Fibroblast of the conjunctiva (primary cell): ENCODE measurements around the gene C1QTNF2.

ENCODE experiments used
- DNase-seq: peaks from one replicate; pipeline ENCODE4 v3.0.0-alpha.2; 2010; ENCODE audit warnings: low read depth

Gene C1QTNF2

DNA sequence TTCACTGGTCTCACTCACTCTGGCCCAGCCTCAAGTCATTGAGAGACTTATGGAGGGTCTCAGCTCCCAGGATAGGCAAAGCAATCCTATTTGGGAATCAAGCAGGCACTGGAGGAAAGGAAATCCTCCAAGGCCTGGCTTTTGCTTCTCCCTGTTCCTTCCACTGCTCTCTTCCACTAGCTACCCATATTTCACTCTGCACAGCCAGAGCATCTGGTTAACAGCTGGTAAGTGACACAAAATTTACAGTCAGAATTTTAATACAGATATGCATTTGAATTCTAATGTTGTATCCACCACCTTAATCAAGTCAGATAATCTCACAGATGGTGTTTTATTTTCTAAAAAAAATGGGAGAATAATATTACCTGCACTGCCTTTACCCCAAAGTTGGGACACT, 868 bp upstream of the C1QTNF2 start:
- DNase-seq: no peak

DNA sequence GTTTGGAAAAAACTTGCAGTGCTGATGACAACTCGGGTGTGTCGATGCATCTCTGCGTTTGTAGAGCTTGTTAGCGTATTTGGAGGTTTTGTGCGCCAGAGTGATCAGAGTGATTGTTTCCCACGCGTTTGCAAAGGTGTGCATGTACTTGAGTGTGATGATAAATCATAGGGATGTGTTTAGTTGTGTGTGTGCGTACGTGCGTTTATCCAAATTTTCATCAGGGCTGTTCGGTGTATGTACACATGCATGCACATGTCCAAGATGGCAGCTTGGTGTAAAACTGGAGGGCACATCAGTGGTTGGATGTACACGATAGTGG, 248 bp upstream of the C1QTNF2 start:
- DNase-seq: no peak

DNA sequence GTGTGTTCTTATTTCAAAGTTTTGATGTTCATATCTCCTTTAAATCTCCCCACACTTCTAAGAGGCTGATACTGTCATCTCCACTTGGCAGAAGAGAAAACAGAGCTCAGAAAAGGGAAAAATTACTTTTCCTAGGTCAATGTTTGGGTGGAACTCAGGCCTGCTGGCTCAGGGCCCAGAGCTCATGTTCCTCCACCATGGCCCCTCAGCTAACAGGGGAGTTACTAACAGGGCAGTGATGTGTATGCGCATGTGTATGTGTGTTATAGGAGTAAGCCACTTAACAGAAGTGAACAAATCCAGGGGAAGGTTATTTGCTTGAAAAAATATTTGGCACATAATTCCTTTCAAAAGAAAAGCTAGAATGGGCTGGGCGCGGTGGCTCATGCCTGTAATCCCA, 2.5 kb downstream of the C1QTNF2 start:
- no peak for DNase-seq

DNA sequence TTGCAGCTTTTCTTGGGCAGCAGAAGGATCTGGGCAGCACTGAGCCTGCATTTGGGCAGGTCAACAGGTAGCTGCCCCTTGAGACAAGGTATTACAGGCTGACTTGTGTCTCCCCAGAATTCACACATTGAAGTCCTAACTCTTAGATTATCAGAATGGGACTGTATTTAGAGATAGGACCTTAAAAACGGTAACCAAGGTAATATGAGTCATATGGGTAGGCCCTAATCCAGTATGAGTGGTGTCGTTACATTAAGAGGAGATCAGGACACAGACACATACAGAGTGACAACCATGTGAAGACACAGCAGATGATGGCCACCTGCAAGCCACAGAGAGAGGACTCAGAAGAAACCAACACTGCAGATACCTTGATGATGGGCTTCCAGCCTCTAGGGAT, 3.2 kb downstream of the C1QTNF2 start:
- no peak for DNase-seq

DNA sequence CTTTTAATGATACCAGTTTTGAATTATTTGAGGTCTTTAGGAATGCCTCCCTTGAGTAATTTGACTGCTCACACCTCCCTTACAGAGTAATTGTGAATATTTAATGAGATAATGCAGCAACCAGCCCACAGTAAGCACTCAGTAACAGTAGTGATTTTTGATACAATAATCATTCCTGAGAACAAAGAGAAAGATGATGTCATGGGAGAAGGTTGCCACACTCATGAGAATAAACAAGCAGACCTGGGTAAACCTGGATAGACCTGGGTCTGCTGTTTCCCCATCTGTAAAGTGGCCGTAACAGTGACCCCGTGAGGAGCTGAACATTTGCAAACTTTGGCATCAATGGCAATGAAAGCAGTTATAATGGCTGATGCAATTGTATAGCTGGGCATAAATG, 4.2 kb downstream of the C1QTNF2 start:
- no peak for DNase-seq

DNA sequence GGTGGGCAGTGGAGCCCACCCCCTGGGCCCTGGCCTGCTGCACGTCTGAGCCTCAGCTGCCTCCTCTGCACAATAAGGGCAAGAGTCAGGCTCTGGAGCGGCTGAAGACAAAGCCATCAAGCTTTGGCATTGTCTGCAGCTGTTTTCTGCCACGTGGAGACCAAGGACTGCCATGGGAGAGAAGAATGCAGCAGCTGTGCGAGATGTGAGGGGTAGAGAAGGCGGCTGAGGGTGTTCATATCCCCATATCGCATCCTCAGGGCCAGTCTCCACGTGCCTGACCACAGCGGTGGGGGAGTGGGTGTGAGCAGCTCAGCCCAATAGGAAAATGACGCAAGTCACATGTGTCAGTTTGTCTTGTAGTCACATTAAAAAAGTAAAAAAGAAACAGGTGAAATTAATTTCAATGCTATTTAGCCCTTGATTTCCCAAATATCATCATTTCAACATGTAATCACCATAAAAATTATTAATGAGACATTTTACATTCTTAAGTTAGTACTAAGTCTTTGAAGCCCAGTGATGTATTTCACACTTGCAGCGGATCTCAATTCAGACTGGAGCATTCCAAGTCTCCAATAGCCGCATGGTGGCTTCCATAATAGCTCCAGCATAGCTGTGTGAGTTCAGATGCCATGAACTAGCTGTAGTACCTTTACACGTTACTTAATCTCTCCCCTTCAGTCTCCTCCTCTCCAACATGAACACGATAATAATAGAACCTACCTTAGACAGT, 6.6 kb downstream of the C1QTNF2 start:
- DNase-seq: no peak

DNA sequence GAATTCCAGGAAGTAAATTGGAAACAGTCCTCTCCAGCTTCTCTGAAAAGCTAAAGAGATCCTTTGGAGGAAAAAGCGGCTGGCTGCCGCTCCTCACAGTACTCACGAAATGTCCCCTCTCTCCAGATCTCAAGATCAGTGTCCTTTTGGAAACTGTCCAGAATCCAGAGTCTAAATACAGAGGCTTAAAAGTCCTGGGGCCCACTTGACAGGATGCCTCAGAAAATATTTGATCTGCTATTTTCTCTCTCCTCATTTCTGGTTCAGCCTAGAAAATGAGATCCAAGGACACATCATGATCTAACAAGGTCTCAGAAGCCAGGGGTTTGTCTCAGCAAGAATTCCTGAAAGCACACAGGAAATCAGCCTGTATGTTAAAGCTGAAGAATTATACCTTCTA, 7.2 kb downstream of the C1QTNF2 start:
- DNase-seq: no peak

DNA sequence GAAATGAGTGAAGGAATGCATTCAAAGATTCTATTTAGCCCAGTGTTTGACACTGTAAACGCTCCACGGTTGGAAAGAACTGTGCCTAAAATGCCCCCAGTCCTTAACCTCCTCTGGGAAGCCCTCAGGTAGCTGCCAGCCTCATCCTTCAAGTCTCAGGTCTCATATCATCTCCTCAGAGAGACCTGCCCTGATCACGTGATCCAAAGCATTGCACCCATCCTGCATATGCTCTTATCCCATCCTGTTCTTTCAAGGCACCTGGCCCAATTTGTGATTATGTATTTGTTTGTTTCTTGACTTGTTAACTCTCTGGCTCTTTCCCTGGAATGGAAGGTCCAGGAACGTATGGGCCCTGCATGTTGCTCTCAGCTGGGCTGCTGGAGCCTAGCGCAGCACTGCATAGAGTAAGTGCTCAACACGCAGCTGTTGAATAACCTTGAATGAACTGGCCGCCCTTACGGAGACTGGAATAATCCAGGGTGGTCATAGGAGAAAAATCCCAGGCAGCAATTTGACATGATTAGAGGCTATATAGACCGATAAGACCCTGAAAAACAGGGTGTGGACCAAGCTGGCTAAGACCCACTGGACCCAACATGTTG, 8.7 kb downstream of the C1QTNF2 start:
- no peak for DNase-seq

DNA sequence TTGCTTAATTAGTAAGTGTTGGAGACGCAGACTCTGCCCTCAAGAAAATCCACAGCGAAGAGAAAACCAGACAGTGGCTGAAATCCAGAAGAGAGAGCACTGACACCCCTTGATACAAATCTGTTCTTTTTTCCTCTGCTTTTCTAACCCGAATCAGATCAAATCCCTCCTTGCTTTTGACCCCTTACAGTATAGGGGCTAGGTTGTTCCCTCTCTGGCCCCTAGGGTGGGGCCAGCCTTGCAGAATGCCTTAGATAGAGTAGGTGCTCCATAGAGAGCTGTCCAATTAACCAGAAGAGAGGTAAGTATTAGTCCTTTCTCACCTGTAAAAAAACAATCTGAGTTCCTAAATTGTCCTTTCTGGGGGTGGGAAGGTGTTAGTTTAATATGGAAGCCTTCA, 10.1 kb downstream of the C1QTNF2 start:
- no peak for DNase-seq

DNA sequence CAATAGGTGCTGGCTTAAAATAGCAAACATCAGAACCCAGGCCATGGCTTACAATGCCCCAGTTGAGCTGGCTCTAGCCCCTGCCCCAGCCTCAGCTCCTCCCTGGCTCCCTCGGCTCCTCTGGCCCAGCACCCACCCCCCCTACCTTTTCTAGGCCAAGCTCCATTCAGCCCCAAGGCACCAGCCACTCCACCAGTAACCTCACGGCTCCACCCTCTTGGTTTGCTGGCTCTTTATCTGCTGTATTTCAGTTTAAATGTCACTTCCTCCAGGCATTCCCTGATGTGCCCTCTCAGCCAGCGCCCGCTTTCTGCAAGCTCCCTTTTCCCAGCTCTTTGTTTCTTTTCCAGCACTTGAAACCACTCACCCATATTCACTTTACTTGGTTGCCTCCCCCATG, 10.6 kb downstream of the C1QTNF2 start:
- DNase-seq: no peak

DNA sequence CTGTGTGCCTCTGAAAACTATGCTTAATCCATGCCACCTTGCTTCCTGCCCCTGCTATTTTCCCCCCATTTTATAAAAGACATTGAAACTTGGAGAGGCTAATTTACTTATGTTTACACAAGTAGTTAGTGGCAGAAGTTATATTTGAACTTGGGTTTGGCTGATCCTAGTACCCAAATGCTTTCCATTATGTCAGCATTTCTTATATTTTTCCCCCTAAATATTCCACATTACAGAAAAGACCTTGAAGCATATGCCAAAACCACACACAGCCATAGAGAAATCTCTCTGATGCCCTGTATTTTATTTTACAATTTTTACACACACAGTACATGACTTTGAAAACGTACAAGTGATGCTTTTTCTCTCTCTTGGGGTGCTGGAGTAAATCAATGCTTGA, 11.2 kb downstream of the C1QTNF2 start:
- no peak for DNase-seq

DNA sequence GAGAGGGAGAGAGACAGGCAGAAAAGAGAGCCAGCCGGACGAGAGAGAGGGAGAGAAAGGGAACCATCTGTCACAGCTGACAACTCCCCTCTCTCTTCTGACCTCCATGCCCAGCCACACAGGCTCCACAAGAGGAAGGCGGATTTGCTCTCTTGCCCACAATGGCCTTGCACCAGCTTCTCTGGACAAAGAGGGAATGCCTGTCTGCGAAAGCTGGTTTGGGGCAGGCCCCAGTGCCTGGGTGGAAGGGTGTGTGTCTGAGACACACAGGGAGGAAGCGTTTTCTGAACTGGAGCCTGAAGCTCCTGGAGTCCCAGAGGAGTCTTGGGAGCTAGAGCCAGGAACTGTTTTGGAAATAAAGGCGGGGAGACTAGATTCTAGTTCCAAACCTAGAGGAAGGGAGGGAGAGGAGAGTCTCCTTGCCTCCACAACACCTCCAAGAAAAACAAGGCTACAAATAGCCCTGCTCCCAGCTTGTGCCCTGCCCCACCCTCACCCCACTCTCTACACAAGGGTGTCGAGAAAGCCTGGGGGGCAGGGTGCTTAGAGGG, 12.5 kb downstream of the C1QTNF2 start:
- DNase-seq: no peak

DNA sequence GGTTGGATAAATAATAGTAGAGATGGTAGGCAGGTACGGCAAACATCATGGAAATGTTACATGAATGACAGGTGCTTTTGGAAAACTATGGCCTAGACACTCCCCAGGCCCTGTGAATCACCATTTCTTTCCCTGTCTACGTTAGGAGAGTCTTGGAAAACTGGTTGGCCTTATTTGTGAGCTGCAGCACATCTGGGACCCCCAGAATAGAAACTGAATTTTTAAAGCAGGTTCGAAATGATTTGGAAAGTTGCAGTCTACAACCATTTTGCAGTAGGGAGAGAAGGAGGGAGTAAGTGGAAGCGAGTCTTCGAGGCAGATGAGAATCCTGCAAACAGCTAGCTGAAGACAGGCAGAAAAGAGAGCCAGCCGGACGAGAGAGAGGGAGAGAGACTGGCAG, 13.0 kb downstream of the C1QTNF2 start:
- DNase-seq: no peak

DNA sequence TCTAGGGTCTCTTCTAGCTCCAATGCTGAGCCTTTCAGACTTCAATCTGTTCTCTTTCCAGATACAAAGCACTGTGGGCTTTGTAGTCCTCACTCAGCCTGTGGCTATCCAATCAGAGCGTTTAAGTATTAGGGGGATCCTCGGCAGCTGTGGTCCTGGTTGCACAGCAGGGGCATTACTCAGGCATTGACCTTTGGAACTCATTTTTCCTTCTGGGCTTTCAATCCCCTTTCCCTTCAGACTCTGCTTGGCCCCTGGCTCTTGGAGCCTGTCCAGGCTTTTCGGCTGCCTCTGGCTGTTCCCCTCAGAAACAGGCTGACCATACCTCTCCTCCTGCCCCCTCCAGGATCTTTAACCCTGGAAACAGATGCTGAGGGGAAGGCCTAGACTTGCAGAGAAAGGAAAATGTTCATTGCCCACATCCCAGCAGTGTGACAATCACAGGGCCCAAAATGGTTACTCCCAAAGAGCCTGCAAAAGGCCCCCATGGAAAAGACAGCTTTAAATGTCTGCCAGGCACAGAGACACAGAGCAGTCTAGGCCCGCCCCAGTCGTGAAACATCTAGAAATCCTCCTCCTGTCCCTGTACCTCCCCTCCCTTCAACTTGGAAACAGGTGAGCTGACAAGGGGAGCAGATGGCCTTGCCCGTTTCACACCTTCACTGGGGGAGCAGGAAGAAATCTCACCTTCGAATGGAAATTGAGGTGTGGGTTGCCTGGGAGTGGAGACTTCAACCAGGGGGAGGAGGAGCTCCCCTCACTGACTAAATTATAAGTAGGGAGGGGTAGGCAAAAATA, 13.7 kb downstream of the C1QTNF2 start:
- DNase-seq: no peak

DNA sequence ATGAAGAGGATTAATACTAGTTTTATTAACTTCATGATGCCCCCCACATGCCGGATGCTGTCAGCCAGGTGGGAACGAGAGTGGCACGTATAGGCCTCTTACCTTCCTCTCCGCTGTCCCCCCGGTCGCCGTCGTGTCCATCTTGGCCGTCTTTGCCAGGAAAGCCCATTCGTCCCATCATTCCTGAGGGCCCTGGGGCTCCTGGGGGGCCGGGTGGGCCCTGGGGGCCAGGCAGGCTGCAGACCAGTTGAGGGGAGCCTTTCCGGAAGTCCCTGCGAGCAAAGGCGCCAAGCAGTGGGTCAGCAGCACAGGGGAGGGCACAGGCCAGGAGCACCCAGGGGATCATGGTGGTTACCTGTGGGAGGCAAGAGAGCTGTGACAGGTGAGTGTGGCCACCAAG, 15.8 kb downstream of the C1QTNF2 start:
- DNase-seq: no peak

DNA sequence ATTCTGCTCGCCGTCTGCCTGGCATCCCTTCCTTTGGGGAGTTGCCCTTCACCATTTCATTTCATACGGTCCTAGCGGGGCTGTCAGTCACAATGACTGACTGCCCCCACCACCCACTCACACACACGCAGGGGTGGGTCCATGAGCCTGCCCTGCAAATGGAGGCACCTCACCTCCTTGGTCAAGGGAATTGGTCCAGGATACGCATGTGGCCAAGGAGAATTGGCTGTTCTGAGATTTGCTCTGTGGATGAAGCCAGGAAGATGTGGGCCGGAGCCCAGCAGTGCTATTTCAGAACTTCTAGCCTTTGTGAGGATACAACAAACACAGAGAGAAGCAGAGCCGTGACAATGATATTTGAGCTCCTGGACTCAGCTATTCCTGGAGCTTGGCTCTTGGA, 17.0 kb downstream of the C1QTNF2 start:
- no peak for DNase-seq

DNA sequence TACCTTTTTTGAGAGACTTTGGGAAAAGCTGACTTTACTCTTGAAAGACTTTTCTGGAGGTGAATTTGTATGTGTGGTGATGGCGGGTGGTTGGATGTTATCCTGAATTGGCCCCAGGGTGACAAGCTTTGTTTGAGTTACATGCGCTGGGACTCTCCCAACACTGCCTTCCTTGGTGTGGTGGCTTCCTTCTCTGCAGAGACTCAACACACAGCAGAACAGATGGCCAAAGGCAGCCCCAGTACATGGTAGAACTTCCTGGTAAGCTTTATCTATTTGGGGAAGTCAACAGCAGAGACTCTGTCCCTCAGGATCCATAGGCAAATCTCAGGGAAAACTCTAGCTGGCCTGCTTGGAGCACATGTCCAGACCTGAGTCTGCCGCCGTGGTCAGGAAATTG, 18.1 kb downstream of the C1QTNF2 start:
- no peak for DNase-seq

DNA sequence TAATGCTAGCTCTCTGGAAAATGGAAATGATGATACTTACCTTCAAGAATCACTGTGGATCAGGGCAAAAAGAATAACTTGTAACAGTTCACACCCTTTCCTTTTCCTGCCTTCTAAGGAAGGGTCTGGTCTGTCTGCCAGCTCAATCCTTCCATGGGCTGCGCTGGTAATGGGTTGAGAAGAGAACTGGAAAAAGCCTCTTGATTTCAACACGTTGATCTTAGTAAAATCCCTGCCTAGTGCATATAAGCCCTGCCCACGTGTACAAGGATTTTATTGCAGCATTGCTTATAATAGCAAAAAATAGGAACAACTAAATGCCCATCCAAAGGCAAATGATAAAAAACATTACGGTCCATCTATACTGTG, 20.5 kb downstream of the C1QTNF2 start:
- no peak for DNase-seq

DNA sequence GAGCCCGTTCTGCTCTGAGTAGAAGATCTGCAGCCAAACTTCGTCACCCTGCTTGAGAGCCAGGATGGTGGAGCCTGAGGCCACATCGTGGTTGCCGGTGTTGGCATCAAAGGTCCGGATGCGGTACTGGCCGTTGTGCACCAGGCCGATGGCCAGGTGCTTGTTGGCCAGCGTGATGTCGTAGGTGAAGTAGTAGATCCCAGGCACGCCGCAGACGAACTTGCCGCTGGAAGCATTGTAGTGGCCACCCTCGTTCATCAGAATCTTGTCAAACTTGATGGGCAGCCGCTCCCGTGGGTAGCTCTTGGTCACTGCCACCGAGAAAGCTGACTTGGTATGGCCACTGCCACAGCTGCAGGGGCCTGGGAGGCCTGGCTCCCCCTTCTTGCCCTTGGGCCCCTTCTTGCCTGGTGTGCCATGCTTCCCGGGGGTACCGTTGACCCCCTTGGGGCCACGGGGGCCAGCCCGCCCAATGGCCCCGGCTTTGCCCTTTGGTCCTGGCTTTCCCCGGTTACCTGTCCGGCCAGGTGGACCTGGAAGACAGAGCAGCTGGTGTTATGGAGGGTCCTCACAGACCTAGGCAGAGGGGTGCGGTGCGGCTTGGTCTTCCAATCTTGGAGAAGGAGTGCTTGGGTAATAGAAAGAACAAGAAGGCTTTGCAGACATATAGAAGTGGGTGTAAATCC, 21.0 kb downstream of the C1QTNF2 start:
- DNase-seq: no peak

DNA sequence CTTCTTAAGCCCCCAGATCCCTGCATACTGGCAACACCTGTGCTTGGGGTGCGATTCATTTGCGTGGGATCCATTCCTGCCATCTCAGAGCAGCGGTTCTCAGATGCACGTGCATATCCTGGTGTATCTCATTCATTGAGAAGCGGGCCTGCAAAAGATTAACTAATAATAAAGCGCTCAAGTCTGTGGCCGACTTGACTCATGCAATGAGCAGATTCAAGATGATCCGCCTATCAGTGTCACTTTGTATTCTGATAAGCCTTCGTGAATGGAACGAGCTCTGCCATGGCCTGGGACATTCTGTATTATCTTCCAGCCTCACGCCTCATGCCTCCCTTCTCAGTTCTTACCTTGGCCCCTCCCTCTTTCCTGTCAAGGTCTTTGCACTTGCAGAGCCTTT, 22.3 kb downstream of the C1QTNF2 start:
- no peak for DNase-seq

DNA sequence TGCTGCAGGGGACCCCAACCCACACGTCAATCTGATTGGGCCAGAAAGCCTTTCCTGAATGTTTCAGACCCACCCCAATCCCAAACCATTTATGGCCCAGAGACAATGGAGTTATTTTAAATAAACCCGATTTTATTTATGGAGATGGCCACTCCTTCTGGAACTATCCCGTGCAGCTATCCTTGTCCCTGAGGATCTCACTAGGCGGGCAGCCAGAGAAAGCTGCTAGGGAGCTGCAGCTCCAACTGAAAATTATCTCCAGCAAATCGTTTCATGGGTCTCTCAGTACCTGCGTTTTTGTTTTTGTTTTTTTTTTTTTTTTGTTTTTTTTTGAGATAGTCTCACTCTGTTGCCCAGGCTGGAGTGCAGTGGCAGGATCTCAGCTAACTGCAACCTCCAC, 23.0 kb downstream of the C1QTNF2 start:
- DNase-seq: no peak

DNA sequence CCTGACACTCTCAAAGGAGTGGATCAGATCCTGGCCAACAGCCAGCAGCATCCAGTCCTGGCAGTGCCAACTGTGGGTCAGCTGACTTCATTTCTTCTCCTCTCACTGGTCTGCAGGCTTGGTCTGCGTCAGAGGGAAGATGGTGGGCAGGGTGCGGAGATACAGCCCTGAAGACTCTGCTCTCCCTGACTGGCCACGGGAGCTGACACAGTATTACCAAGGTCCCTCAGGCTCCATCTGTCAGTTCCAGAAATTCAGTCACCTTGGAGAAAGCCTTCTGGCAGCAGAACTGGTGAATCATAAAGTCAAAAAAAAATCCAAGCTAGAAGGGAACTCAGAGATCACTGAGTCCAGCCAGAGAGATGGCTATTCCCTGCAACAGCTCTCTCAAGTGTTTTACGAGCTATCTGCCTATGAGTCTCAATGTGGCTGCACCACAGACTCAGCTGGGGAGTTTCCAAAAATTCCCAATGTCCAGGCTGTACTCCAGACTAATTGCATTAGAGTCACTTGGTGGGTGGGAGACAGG, 27.9 kb downstream of the C1QTNF2 start:
- DNase-seq: no peak
